GM23338 (cell line): Measurements from ENCODE around the gene NCAPH2. TPM values are rescaled to one million over a fixed set of nuclear protein-coding genes. Genes with fewer than 3 reads are reported as not detected.

Source experiments
- ATAC-seq: fragments of 200-7000 bp; cut with Tn5 transposase; 3 replicates; pipeline ENCODE4 v1.9.1; 2020
- DNase-seq: peaks from one replicate; pipeline ENCODE4 v3.0.0-alpha.2; 2015; ENCODE audit warnings: low spot score
- H2AFZ ChIP-seq: fragments of 200-600 bp; sonication (generic); 2 replicates; pipeline ENCODE4 v1.8.0; 2016; ENCODE audit warnings: antibody characterized with exemption, mild to moderate bottlenecking, moderate library complexity
- H3F3A ChIP-seq: fragments of 200-600 bp; sonication (generic); replicated peaks from 2 replicates; pipeline ENCODE4 v1.8.0; 2017; ENCODE audit warnings: antibody characterized with exemption, mixed run types, low read depth
- H3K27ac ChIP-seq: fragments of 200-600 bp; sonication (generic); 2 replicates; pipeline ENCODE4 v1.6.1; 2016; ENCODE audit warnings: low read depth
- H3K27me3 ChIP-seq: fragments of 200-600 bp; sonication (generic); 2 replicates; pipeline ENCODE4 v1.8.0; 2016; ENCODE audit warnings: mild to moderate bottlenecking, mixed run types, moderate library complexity; ENCODE audit not compliant: insufficient read depth
- H3K36me3 ChIP-seq: fragments of 200-600 bp; sonication (generic); 2 replicates; pipeline ENCODE4 v1.8.0; 2016; ENCODE audit warnings: mild to moderate bottlenecking; ENCODE audit not compliant: insufficient read depth
- H3K4me1 ChIP-seq: fragments of 200-600 bp; sonication (generic); 2 replicates; pipeline ENCODE4 v1.8.0; 2016; ENCODE audit warnings: mild to moderate bottlenecking, moderate library complexity; ENCODE audit not compliant: insufficient read depth
- H3K4me2 ChIP-seq: fragments of 200-600 bp; sonication (generic); 2 replicates; pipeline ENCODE4 v1.7.1; 2017; ENCODE audit warnings: mixed run types
- H3K4me3 ChIP-seq: fragments of 200-600 bp; sonication (generic); 2 replicates; pipeline ENCODE4 v1.6.1; 2016; ENCODE audit warnings: mixed run types
- H3K79me2 ChIP-seq: fragments of 200-600 bp; sonication (generic); replicated peaks from 2 replicates; pipeline ENCODE4 v1.8.0; 2017; ENCODE audit warnings: mild to moderate bottlenecking; ENCODE audit not compliant: insufficient read depth
- H3K9me2 ChIP-seq: fragments of 200-600 bp; sonication (generic); 2 replicates; pipeline ENCODE4 v1.8.0; 2017; ENCODE audit not compliant: insufficient read depth
- H4K20me1 ChIP-seq: fragments of 200-600 bp; sonication (generic); replicated peaks from 2 replicates; pipeline ENCODE4 v1.8.0; 2017; ENCODE audit warnings: mild to moderate bottlenecking; ENCODE audit not compliant: insufficient read depth
- H3K27ac Mint-ChIP-seq: 2 replicates; pipeline ENCODE4 v1.8.0; 2020; ENCODE audit warnings: inconsistent platforms, mild to moderate bottlenecking, moderate library complexity, mixed read lengths
- H3K27me3 Mint-ChIP-seq: 3 replicates; pipeline ENCODE4 v1.8.0; 2022; ENCODE audit warnings: low read depth, mild to moderate bottlenecking, moderate library complexity, mixed read lengths, inconsistent platforms; ENCODE audit not compliant: insufficient read depth, poor library complexity
- H3K36me3 Mint-ChIP-seq: 3 replicates; pipeline ENCODE4 v1.8.0; 2021; ENCODE audit warnings: low read depth, mild to moderate bottlenecking, inconsistent platforms, moderate library complexity, mixed read lengths
- H3K4me1 Mint-ChIP-seq: 3 replicates; pipeline ENCODE4 v1.8.0; 2020; ENCODE audit warnings: mild to moderate bottlenecking, inconsistent platforms, mixed read lengths
- H3K4me3 Mint-ChIP-seq: 3 replicates; pipeline ENCODE4 v1.8.0; 2021; ENCODE audit warnings: moderate library complexity, mild to moderate bottlenecking, inconsistent platforms, mixed read lengths
- H3K9me3 Mint-ChIP-seq: 3 replicates; pipeline ENCODE4 v1.8.0; 2020; ENCODE audit warnings: moderate library complexity, mild to moderate bottlenecking, inconsistent platforms, mixed read lengths
- CREB1 ChIP-seq: fragments of 250-450 bp; sonication (Bioruptor Pico); IDR thresholded peaks from 2 replicates; pipeline ENCODE4 v1.5.0; 2020; ENCODE audit warnings: low read depth, mild to moderate bottlenecking, moderate library complexity
- CTCF ChIP-seq, 2 experiments: fragments of 200-600 bp in 1 of 2; sonication (generic) in 1 of 2; conservative IDR thresholded peaks; 2 replicates each; pipeline versions ENCODE4 v1.5.1 to v1.6.1; 2016 to 2017; ENCODE audit warnings: antibody characterized with exemption in 2 of 2, low read depth in 2 of 2, mild to moderate bottlenecking in 2 of 2, moderate library complexity in 1 of 2
- ETS1 ChIP-seq: IDR thresholded peaks from 2 replicates; pipeline ENCODE4 v1.6.1; 2016; ENCODE audit warnings: antibody characterized with exemption
- EZH2 ChIP-seq: fragments of 200-600 bp; sonication (generic); IDR thresholded peaks from one replicate; pipeline ENCODE4 v1.8.0; 2017; ENCODE audit warnings: antibody characterized with exemption, mild to moderate bottlenecking, low read depth; ENCODE audit not compliant: unreplicated experiment
- EZH2phosphoT487 ChIP-seq: fragments of 200-600 bp; sonication (generic); IDR thresholded peaks from one replicate; pipeline ENCODE4 v1.8.1; 2018; ENCODE audit warnings: antibody characterized with exemption; ENCODE audit not compliant: unreplicated experiment
- JUNB ChIP-seq: IDR thresholded peaks from one replicate; pipeline ENCODE4 v1.6.1; 2016; ENCODE audit warnings: antibody characterized with exemption; ENCODE audit not compliant: unreplicated experiment
- NANOG ChIP-seq: IDR thresholded peaks from 2 replicates; pipeline ENCODE4 v1.6.1; 2016; ENCODE audit warnings: antibody characterized with exemption, borderline replicate concordance
- POLR2AphosphoS5 ChIP-seq: IDR thresholded peaks from 2 replicates; pipeline ENCODE4 v1.6.1; 2016; ENCODE audit warnings: antibody characterized with exemption, low read depth
- REST ChIP-seq: IDR thresholded peaks from one replicate; pipeline ENCODE4 v1.6.1; 2018; ENCODE audit warnings: antibody characterized with exemption; ENCODE audit not compliant: unreplicated experiment
- STAT1 ChIP-seq: IDR thresholded peaks from one replicate; pipeline ENCODE4 v1.6.1; 2016; ENCODE audit warnings: antibody characterized with exemption; ENCODE audit not compliant: unreplicated experiment
- ZNF114 ChIP-seq: fragments of 250-450 bp; sonication (Bioruptor Pico); IDR thresholded peaks from 2 replicates; pipeline ENCODE4 v1.5.0; 2020; ENCODE audit warnings: mild to moderate bottlenecking, moderate library complexity
- ZNF331 ChIP-seq: fragments of 250-450 bp; sonication (Bioruptor Pico); IDR thresholded peaks from 2 replicates; pipeline ENCODE4 v1.5.0; 2020; ENCODE audit warnings: low read depth, mild to moderate bottlenecking, moderate library complexity
- ZNF462 ChIP-seq: fragments of 250-450 bp; sonication (Bioruptor Pico); IDR thresholded peaks from 2 replicates; pipeline ENCODE4 v1.5.0; 2020; ENCODE audit warnings: mild to moderate bottlenecking, moderate library complexity
- polyA plus RNA-seq: library from polyadenylated mRNA; unstranded; fragments of >200 nt; fragmentation: Nextera tagmentation; extraction: Ambion mirVana; gene quantifications from 2 replicates; pipeline ENCODE4 v1.2.1, GENCODE V29; 2016
- total RNA-seq: library from RNA; depleted of rRNA; stranded (reverse); fragments of >200 nt; shearing (Covaris generic); gene quantifications from 2 replicates; pipeline ENCODE4 v1.2.3, GENCODE V29; 2014

NCAPH2 gene
- total and polyA plus RNA-seq, 2 experiments from 2014 or later = 52.2 to 76.1 TPM

- TF ChIP-seq ZNF114 (no peak), ETS1 (no peak), NANOG (no peak), CREB1 (CRISPR knock-in tag) (no peak), STAT1 (no peak), EZH2 (no peak), POLR2AphosphoS5 (no peak), ZNF331 (CRISPR knock-in tag) (no peak), ZNF462 (no peak), EZH2phosphoT487 (no peak), REST (no peak), JUNB (no peak), CTCF (conservative IDR thresholded peaks at IDR 0.05; ENCODE audit: low read depth in 2 of 2) (no peak)
- Mint-ChIP-seq H3K27ac (peak overlapping the region; percentile 24; the same call in 1 of the 2 replicates), H3K4me1 (peaks cover 36% of the 10 kb centered on the region), H3K36me3 (peaks cover 13% of the 10 kb centered on the region), H3K9me3 (no peaks in the 10 kb centered on the region), H3K4me3 (no peak overlapping the region; the same call in 2 of the 3 replicates), H3K27me3 (peaks cover 18% of the 10 kb centered on the region)
- no peak for DNase-seq
- Histone ChIP-seq H3K27ac (no peak overlapping the region), H4K20me1 (peaks cover 40% of the 10 kb centered on the region), H3K4me2 (no peak overlapping the region), H3K9me2 (no peaks in the 10 kb centered on the region), H3K4me1 (peaks cover 17% of the 10 kb centered on the region), H3K36me3 (no peaks in the 10 kb centered on the region), H3F3A (no peaks in the 10 kb centered on the region), H3K27me3 (no peaks in the 10 kb centered on the region), H3K4me3 (no peak overlapping the region; the same call in 1 of the 2 replicates), H3K79me2 (peaks cover 61% of the 10 kb centered on the region), H2AFZ (no peak overlapping the region)
- no peak for ATAC-seq
These were observed 37.5 kb upstream of the NCAPH2 start for GRCh38 chr22:50470491-50470890.
